GM19397 (cell line): ENCODE results near the gene HUNK.
"Not testable (repeated sequence)": the region's sequence is repeated elsewhere in the genome, so short reads cannot be mapped to it uniquely, and the experiment has no call there.

Experiments
- ATAC-seq: cut with Tn5 transposase; IDR thresholded peaks from one replicate; pipeline ENCODE4 v1.9.1; 2021; ENCODE audit warnings: mild to moderate bottlenecking, moderate library complexity; ENCODE audit not compliant: unreplicated experiment

Gene HUNK

DNA sequence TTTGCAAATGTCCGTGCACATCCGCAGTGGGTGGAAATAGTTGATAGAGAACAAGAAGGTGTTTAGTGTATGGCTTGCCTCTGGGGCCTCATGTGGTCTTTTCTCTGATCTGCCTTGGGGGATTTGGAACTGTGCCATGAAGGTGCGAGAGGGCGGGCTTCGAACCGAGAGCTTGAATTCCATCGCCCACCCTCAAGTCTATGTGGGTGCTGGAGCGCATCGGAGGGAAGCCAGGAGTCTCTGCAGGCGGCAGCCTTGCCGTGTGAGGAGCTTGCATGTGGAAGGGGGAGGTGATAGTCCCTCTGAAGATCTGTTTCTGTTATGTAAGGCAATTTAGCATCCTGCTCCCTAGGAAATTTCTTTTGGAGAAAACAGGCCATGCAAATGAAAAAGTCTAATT is 119.6 kb downstream of the HUNK start:
- no peak for ATAC-seq

GRCh38 chr21:31993826-31994825 is 121.3 kb downstream of the HUNK start:
- no peak for ATAC-seq

GRCh38 chr21:31997191-31997590 is 124.4 kb downstream of the HUNK start:
- ATAC-seq, result no peak

DNA sequence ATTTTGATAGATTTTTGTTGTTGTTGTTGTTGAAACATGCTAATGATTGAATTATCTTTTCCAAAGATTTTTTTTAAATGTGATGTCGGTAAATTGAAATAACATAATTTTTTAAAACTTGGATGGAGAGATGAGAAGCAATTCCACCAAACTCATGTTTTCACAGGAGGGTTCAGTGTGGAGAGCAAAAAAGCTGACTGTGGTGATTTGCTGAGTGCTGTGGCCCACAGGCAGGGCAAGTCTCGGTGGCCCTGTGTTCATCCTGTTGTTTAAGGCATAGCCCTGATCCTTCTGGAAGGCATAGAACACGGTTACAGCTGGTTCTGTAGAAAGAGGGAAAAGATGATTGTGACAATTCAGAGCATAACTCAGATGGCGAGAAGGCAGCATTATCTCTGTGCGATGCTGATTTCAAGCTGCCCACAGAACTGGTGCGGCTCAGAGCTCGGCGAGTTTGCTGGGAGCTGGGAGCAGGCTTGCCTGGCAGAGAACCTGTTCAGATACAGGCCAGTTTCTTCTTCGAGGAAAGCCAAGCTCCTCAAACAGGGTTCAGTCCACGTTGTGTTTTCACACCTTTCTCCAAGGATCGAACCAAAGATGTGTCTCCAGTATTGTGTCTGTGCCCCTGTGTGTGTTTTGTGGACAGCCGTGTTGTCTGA is 127.1 kb downstream of the HUNK start:
- no peak for ATAC-seq

DNA sequence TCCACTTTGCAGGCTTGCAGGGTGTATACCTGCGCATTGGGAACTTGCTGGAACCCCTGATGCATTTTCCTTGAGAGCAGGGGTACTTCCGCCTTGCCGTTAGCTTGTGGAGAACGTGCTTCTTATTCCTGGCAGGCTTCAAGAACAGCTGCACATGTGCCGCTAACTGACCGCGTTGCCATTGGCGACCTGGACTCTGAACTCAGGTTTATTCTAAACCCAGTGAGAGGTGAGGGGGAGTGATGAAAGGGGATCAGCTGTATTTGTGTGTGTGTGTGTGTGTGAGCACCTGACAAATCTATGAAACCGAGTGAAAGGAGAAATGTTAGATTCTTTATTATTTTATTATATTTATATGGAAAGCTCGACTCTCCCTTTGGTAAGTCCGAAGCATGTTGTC is 128.6 kb downstream of the HUNK start:
- ATAC-seq, result no peak

- no peak for ATAC-seq
Observed at GRCh38 chr21:32003411-32003810, 130.6 kb downstream of the HUNK start.

- ATAC-seq, result no peak
Observed at GRCh38 chr21:32004291-32004690, 131.5 kb downstream of the HUNK start.

GRCh38 chr21:32007456-32007855 is 134.6 kb downstream of the HUNK start:
- ATAC-seq, result no peak

- ATAC-seq, result no peak
Observed at GRCh38 chr21:32008714-32009113, 135.9 kb downstream of the HUNK start.

DNA sequence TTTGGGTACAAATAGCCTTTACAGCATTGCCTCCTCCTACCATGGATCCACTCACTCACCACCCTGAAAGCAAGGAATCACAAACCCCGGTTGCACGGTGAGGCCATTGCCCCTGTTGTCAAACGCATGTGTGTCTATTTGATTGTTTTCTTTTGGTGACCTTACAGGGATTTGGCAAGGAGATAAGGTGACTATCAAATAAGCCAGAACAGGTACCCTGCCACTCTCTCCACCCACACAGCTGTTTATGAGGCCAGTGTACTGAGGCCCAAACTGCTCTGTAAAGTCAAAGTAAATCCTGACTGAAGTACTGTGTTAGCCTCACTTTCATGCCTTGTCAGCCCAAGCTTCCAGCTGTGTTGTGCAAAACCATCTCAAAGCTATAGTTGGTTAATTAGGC is 136.4 kb downstream of the HUNK start:
- no peak for ATAC-seq

- ATAC-seq, result no peak
Observed at GRCh38 chr21:32015461-32016139, 142.8 kb downstream of the HUNK start.

DNA sequence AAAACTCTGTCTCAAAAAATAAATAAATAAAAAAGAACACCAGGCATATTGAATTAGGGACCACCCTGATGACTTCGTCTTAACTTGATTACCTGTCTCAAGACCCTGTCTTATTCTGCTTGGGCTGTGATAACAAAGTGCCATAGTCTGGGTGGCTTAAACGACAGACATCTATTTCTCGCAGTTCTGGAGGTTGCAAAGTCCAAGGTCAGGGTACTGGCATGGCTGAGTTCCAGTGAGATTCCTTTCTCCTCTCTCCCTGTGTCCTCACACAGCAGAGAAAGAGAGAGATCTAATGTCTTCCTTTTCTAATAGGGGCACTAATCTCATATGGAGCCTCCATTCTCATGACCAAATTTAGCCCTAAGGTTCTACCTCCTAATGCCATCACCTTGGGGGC is 145.6 kb downstream of the HUNK start:
- no peak for ATAC-seq

DNA sequence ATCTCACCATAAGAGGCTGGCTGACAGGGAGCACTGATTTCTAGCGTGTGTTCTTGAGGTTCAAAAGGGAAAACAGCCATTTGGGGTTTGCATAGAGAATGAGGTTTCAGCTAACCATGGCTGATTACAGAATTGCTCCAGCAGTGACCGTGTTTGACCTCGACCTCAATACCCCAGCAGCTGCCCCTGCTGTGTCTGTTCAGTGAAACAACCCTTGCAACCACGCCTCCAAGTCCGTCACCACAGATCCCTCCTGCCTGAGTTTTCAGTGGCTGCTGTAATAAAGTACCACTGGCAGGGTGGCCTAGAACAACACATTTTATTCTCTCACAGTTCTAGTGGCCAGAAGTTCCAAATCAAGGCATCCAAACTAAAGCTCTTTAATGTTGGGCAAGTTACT is 147.7 kb downstream of the HUNK start:
- ATAC-seq, result no peak

- no peak for ATAC-seq
Observed at GRCh38 chr21:32021319-32021994, 148.6 kb downstream of the HUNK start.

DNA sequence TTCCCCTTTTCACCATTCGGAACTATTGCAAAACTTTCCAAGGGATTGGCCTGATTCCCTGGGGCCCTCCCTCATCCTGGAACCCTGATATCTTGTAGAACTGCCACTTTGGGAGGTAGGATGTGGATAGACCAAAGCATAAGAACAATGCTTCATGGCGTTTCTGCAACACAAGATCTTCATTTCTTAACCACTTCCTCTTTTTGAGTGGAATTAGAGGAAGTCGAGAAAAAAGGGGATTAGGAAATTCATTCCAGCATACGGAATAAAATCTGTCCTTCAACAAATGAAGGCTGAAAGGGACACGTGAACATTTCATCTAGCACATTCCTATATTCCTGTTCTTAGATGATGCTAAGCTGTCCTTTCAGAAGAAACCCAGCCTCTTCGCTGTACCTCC is 149.3 kb downstream of the HUNK start:
- no peak for ATAC-seq

DNA sequence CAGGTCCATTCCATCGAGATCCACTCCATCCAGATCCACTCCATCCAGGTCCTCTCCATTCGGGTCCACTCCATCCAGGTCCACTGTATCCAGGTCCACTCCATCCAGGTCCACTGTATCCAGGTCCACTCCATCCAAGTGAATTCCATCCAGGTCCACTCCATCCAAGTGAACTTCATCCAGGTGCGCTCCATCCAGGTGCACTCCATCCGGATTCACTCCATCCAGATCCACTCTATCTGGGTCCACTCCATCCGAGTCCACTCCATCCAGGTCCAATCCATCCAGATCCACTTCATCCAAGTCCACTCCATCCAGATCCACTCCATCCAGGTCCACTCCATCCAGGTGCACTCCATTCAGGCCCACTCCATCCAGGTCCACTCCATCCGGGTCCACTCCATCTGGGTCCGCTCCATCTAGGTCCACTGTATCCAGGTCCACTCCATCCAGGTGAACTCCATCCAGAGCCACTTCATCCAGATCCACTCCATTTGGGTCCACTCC is 157.4 kb downstream of the HUNK start:
- ATAC-seq, result no peak

- no peak for ATAC-seq
Observed at GRCh38 chr21:32034850-32035249, 162.0 kb downstream of the HUNK start.

GRCh38 chr21:32035617-32036016 is 162.8 kb downstream of the HUNK start:
- ATAC-seq, result no peak

DNA sequence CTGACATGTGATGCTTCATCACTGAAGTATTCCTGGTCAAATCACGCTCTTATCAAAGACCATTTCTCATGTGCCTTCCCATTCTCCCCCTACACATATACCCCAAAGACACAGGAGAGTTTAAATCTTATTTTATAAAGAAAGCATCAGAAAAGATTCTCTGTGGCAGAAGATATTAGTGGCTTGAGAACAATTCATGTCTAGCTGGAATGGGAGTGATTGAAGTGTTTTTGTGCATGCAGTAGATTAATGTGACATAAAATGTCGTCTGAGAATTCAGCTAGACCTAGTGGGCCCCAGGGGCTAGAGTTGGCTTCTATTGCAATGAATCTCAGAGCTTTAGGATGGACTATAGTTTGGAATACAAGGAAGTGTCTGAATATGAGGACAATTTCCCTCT is 163.9 kb downstream of the HUNK start:
- ATAC-seq, result no peak

GRCh38 chr21:32038751-32039150 is 165.9 kb downstream of the HUNK start:
- ATAC-seq, result not testable (repeated sequence)

DNA sequence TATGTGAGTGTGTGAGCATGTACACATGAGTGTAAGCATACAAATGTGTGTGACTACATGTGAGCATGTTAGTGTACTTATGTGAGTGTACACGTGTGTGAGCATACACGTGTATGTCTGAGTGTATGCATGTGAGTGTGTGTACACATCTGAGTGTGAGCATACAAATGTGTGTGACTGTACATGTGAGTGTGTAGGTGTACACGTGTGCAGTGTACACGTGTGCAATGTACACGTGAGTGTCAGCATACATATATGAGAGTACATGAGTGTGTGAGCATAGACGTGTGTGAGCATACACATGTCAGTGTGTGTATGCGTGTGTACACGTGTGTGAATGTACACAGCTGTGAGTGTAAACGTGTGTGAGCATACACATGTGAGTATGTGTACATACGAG is 170.6 kb downstream of the HUNK start:
- ATAC-seq, result no peak
